SH-SY5Y (cell line): ENCODE results near the gene DPM1.

Source experiments
- GATA2 ChIP-seq: IDR thresholded peaks from 2 replicates; pipeline ENCODE4 v1.6.1; 2011; ENCODE audit warnings: mild to moderate bottlenecking, low read depth, low read length
- GATA3 ChIP-seq: IDR thresholded peaks from 2 replicates; pipeline ENCODE4 v1.6.1; 2011; ENCODE audit warnings: low read depth, mild to moderate bottlenecking, low read length, moderate library complexity

The DPM1 gene

GRCh38 chr20:50957798-50958614 lies at the start of gene DPM1:
TSS of gene DPM1 (minus strand) at chr20:50958532. CDS start at chr20:50958523, 9 bp downstream.
- TF ChIP-seq GATA2 (no peak), GATA3 (no peak)

DNA sequence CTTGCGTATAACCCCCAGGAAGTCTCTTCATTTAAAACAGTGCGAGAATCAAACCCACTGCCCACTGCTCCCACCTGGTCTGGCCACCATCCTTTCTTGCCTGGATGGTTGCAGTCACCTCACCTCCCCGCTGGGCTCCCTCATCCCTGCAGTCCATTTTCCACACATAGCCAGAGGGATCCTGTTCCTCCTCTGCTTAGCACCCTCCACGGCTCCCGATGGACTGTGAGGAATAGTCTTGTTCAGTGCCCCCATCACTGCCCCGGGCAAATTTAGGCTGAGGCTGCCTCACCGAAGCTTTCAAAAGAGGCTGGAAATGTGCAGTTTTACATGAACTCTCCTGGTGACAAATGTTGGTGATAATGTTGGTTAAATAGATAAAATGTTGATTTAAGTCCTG lies 46.9 kb upstream of the DPM1 start:
- TF ChIP-seq GATA2 (no peak), GATA3 (no peak)

DNA sequence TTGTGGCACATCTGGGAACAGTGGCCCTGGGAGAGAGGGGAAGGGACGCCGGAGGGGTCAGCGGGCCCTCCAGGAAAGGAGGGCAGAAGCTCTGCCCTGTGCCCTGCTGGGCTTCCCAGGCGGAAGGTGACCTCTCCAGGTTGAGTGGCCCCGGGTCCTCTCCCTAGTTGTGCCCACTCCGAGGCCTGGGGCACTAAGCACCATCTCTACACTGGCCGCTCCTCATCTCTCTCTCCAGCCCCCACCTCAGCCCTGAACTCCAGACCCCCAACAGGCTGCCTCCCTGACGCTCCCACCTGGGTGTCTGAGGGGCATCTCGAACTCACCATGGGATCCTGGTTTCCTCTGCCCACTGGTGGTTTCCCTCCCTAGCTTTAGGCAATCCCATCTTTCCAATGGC lies 46.4 kb upstream of the DPM1 start:
- TF ChIP-seq GATA3 (no peak), GATA2 (no peak)

DNA sequence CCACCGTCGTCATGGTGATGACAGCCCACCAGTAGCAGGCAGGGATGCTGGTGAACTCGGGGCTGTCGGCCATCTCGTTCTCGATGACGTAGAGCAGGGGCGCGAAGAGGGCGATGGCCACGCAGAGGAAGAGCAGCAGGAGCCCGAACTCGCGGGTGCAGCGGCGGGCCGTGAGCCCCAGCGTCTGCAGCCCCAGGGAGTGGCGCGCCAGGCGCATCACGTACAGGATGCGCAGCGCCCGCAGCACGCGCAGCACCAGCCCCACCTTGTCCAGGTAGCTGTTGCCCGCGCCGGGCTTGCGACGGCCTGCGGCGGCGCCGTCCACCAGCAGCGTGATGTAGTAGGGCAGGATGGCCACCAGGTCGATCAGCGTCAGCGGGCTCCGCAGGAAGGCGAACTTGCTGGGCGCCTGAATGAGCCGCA lies 46.0 kb upstream of the DPM1 start:
- TF ChIP-seq GATA3, result no peak
- no peak for TF ChIP-seq GATA2

GRCh38 chr20:51003753-51004152 lies 45.4 kb upstream of the DPM1 start:
- no peak for TF ChIP-seq GATA2
- no peak for TF ChIP-seq GATA3

GRCh38 chr20:51002633-51003032 lies 44.3 kb upstream of the DPM1 start:
- TF ChIP-seq GATA3 (no peak), GATA2 (no peak)

DNA sequence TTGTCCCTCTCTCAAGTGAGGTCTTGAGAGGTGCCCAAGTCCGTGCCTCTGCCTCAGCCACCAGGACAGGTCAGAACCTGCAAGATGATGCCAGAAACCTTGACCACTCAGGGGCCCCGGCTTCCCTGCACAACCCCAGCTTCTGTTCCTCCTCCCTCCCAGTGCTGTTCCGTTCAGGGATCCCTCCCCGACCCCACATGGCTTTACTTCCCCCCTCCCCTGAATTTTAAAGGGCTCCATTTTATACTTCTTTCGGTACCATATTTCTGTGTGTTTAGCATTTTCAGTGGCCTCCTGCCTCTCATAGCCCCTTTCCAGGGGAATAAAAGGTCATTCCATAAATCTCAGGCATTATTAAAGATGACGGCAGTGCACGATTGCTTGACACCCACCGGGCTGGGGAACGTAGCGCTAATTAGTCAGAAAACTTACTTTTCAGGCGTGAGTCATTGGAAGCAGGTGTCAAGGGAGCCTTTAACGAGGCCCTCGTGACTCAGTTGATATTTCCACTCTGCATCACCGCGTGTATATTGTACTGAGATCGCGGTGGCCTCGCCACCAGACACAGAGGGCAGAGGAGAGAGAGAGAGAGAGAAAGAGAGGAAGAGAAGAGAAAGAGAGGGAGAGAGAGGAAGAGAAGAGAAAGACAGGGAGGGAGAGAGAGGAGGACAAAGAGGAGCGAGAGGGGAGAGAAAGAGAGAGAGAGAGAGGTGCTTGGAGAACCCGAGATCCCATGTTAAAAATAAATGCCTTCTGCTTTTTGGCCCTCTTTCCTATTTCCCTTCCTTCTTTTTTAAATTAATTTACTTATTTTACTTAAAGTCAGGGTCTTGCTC lies 43.3 kb upstream of the DPM1 start:
- TF ChIP-seq GATA2 (no peak), GATA3 (no peak)

DNA sequence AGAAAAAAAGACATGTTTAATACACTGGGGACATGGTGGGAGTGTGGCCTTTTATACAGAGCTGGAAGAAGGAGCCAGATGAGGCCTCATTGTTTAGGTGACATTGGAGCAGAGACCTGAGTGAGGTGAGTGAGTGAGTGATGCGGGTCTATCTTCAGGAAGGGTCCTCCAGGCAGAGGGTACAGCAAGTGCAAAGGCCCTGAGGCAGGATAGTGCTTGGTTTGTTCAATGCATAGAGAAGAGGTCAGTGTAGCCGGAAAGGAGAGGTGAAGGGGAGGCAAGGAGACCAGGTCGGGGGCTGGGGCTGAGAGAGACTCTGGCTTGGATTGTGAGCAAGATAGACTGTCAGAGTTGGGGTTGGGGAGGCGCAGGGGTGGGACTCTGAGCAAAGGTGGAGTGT lies 41.0 kb upstream of the DPM1 start:
- TF ChIP-seq GATA2 (no peak), GATA3 (no peak)

- no peak for TF ChIP-seq GATA3
- TF ChIP-seq GATA2, result no peak
Observed at GRCh38 chr20:50996901-50997865, 38.9 kb upstream of the DPM1 start.

- TF ChIP-seq GATA2 (no peak), GATA3 (no peak)
Observed at GRCh38 chr20:50995506-50995905, 37.2 kb upstream of the DPM1 start.

- no peak for TF ChIP-seq GATA3
- TF ChIP-seq GATA2, result no peak
Observed at GRCh38 chr20:50993876-50994275, 35.5 kb upstream of the DPM1 start.

DNA sequence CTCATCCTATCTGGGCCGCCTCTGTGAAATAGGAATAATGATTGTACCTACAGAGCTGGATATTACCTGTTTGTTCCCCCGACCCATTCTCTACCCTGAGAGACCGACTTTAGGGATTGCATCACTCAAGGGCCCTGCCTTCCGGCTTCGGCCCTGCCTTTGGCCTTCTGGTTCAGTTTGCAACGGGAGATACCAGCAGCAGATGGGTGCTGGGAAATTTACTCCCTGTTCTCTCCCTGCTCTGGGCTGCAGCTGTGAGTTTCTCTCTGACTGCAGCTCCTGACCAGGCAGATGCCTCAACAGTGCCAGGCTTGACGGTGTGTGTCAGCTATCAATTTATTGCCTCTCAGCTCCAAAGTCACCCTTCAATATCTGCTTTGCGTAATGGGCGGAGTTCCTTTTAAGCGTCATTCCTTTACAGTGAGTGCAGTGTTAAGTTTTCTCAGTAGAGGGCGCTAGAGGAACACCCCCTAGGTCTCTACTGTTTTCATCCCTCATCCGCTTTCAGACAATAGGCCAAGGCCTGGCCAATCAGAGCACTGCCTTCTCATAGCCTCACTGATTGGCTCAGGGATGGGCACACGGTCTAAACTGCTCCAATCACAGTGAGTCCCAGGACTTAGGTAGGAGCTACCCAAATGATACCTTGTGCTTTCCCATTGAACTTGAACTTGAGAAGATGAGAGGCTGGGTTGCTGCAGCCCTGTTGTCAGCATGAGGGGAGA lies 34.6 kb upstream of the DPM1 start:
- TF ChIP-seq GATA2, result no peak
- no peak for TF ChIP-seq GATA3

DNA sequence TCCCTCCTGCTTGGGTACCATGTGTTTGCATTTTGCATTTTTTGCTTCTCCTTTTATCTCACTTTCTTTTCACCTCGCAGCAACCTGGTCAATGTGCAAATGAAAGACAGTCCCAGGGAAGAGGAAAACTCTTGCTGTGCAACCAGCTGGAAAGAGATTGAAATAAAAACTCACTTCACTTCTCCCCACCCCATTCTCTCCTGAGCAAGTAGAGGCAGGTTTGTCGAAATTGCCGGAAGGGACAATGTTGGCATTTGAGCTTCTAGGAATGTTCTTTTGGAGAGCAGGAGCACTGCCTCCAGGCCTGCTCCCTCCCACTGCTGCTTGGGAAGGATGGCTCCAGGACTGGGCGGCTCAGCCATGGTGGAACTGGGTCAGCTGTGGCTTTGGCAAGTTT lies 34.0 kb upstream of the DPM1 start:
- TF ChIP-seq GATA3 (no peak), GATA2 (no peak)

DNA sequence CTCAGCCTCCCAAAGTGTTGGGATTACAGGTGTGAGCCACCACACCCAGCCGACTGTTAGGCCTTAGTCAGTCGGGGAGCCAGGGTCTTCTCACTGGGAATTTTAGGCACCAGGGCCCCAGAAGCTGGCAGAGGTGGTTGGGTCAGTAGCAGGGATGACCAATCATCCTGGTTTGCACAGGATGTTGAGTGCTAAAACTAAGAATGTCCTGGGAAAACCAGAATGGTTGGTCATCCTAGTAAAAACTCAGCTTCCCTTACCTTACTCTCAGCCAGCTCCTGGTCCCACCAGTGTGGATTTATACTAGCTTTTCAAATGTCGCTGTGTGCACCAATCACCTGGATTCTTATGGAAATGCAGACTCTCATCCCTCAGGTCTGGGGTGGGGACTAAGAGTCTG lies 32.7 kb upstream of the DPM1 start:
- no peak for TF ChIP-seq GATA3
- no peak for TF ChIP-seq GATA2
